Natural killer cell (primary cell): ENCODE results near the gene NPAS3. TPM values are rescaled to one million over a fixed set of nuclear protein-coding genes. Genes with fewer than 3 reads are reported as not detected.

Experiments used
- ATAC-seq, 3 donors: fragments of 150-1000 bp in 2 of 3; fragments of 200-7000 bp in 1 of 3; cut with Tn5 transposase; 1 replicate in 1 of 3; 2 replicates in 2 of 3; pipeline ENCODE4 v1.10.0; 2021; ENCODE audit warnings: mild to moderate bottlenecking in 2 of 3, moderate library complexity in 2 of 3
- DNase-seq, 2 donors: peaks; one replicate each; pipeline versions ENCODE4 v3.0.0 to v3.0.0-alpha.2; 2013 to 2021; ENCODE audit warnings: mixed read lengths in 1 of 2
- H3K27ac ChIP-seq: one replicate; pipeline ENCODE4 v1.5.1; 2013; ENCODE audit warnings: mild to moderate bottlenecking, low read length
- H3K27me3 ChIP-seq: one replicate; pipeline ENCODE4 v1.6.1; 2013; ENCODE audit warnings: low read length; ENCODE audit not compliant: control insufficient read depth, insufficient read depth
- H3K36me3 ChIP-seq: one replicate; pipeline ENCODE4 v1.6.1; 2013; ENCODE audit warnings: low read length; ENCODE audit not compliant: control insufficient read depth, insufficient read depth
- H3K4me1 ChIP-seq: one replicate; pipeline ENCODE4 v1.6.1; 2013; ENCODE audit warnings: low read length; ENCODE audit not compliant: control insufficient read depth, insufficient read depth
- H3K4me3 ChIP-seq: one replicate; pipeline ENCODE4 v1.5.1; 2013; ENCODE audit warnings: low read length
- H3K9me3 ChIP-seq: one replicate; pipeline ENCODE4 v1.6.1; 2013; ENCODE audit warnings: low read length; ENCODE audit not compliant: control insufficient read depth, insufficient read depth
- H3K27ac Mint-ChIP-seq, 2 donors: one replicate each; pipeline ENCODE4 v1.8.0; 2022; ENCODE audit warnings: mild to moderate bottlenecking in 2 of 2, mixed read lengths in 2 of 2, moderate library complexity in 1 of 2
- H3K27me3 Mint-ChIP-seq, 2 donors: one replicate each; pipeline ENCODE4 v1.8.0; 2022; ENCODE audit warnings: low read depth in 2 of 2, mixed read lengths in 2 of 2
- H3K36me3 Mint-ChIP-seq: one replicate; pipeline ENCODE4 v1.8.0; 2022; ENCODE audit warnings: mixed read lengths
- H3K4me1 Mint-ChIP-seq, 2 donors: one replicate each; pipeline ENCODE4 v1.8.0; 2022; ENCODE audit warnings: mixed read lengths in 2 of 2
- H3K4me3 Mint-ChIP-seq: one replicate; pipeline ENCODE4 v1.8.0; 2022; ENCODE audit warnings: mild to moderate bottlenecking, moderate library complexity, mixed read lengths
- H3K9me3 Mint-ChIP-seq, 2 donors: one replicate each; pipeline ENCODE4 v1.8.0; 2022; ENCODE audit warnings: mixed read lengths in 2 of 2
- CTCF ChIP-seq: fragments of 200-600 bp; IDR thresholded peaks from one replicate; pipeline ENCODE4 v1.8.0; 2022; ENCODE audit warnings: antibody characterized with exemption
- WGBS: methylation state at CpG from one replicate; pipeline ENCODE4 v1.1.7; 2013; ENCODE audit warnings: missing lambda C conversion rate; ENCODE audit not compliant: insufficient coverage; 5-methylcytosine and 5-hydroxymethylcytosine counted together
- intact Hi-C: fragments of 100-400 bp; cut with micrococcal nuclease; formaldehyde crosslinking; loops from one replicate; pipeline ENCODE4 v1.14.2; 2022
- total RNA-seq, 4 donors: library from RNA; stranded (reverse); fragments of 120-200 nt in 1 of 4; gene quantifications; one replicate each; pipeline versions ENCODE4 v1.2.3 to v1.2.4, GENCODE V29; 2013 to 2022

Gene NPAS3
- total RNA-seq, 3 donors from 2014 or later (not counting 1 experiment from before 2014, with no cell fraction given) = not detected

- Histone ChIP-seq H3K27me3 (no peaks in the 10 kb centered on the region), H3K27ac (no peak overlapping the region), H3K4me3 (no peak overlapping the region), H3K4me1 (no peaks in the 10 kb centered on the region), H3K9me3 (peaks cover 2% of the 10 kb centered on the region), H3K36me3 (no peaks in the 10 kb centered on the region)
- intact Hi-C loops = no loop called here
- Mint-ChIP-seq H3K27ac (no peak overlapping the region), H3K4me1 (no peaks in the 10 kb centered on the region), H3K4me3 (no peak overlapping the region), H3K36me3 (no peaks in the 10 kb centered on the region), H3K27me3 (no peaks in the 10 kb centered on the region), H3K9me3 (no peaks in the 10 kb centered on the region)
- DNase-seq (no peak), ATAC-seq (no peak)
- no peak for TF ChIP-seq CTCF
- WGBS = 97% methylated on average over 6 of the region's 6 CpGs
Observed at GRCh38 chr14:33471776-33472175, 533.1 kb downstream of the NPAS3 start.

GRCh38 chr14:33475623-33476022 lies 536.9 kb downstream of the NPAS3 start:
- Mint-ChIP-seq H3K9me3 (peaks cover 0 to 2% of the 10 kb centered on the region in 2 donors), H3K4me1 (no peaks in the 10 kb centered on the region), H3K4me3 (no peak overlapping the region), H3K27ac (no peak overlapping the region), H3K27me3 (no peaks in the 10 kb centered on the region), H3K36me3 (no peaks in the 10 kb centered on the region)
- ATAC-seq (no peak), DNase-seq (peak in 1 of 2 donors; percentile 12)
- TF ChIP-seq CTCF = no peak
- Histone ChIP-seq H3K36me3 (no peaks in the 10 kb centered on the region), H3K4me1 (no peaks in the 10 kb centered on the region), H3K27me3 (no peaks in the 10 kb centered on the region), H3K4me3 (no peak overlapping the region), H3K9me3 (peaks cover 2% of the 10 kb centered on the region), H3K27ac (no peak overlapping the region)
- 45% methylated on average over 3 of the region's 4 CpGs for WGBS
- intact Hi-C loops = no loop called here

- H3K27me3 Mint-ChIP-seq = no peaks in the 10 kb centered on the region
- H3K27ac Mint-ChIP-seq = no peak overlapping the region
- no peaks in the 10 kb centered on the region for H3K36me3 ChIP-seq
- DNase-seq (no peak), ATAC-seq (no peak)
- H3K27me3 ChIP-seq = no peaks in the 10 kb centered on the region
- H3K36me3 Mint-ChIP-seq = no peaks in the 10 kb centered on the region
- intact Hi-C loops = no loop called here
- H3K4me3 Mint-ChIP-seq = no peak overlapping the region
- peaks cover 2% of the 10 kb centered on the region for H3K9me3 ChIP-seq
- H3K4me1 Mint-ChIP-seq = no peaks in the 10 kb centered on the region
- H3K4me1 ChIP-seq = no peaks in the 10 kb centered on the region
- WGBS = 96% methylated on average over 2 of the region's 3 CpGs
- H3K9me3 Mint-ChIP-seq = peaks cover 0 to 4% of the 10 kb centered on the region in 2 donors
- no peak for TF ChIP-seq CTCF
- H3K4me3 ChIP-seq = no peak overlapping the region
- H3K27ac ChIP-seq = no peak overlapping the region
Observed at GRCh38 chr14:33477797-33478196, 539.1 kb downstream of the NPAS3 start.
